SK-N-MC (cell line): ENCODE measurements around the gene UBE2E2.
A peak's percentile ranks its signal among the peaks of the same experiment; 100 is the strongest.

ENCODE experiments used
- DNase-seq: peaks from one replicate; pipeline ENCODE4 v3.0.0-alpha.2; 2011; ENCODE audit warnings: low read depth, low spot score
- H3K27ac ChIP-seq: fragments of 200-600 bp; sonication (generic); 2 replicates; pipeline ENCODE4 v1.5.1; 2016; ENCODE audit warnings: mixed run types
- H3K36me3 ChIP-seq: fragments of 200-600 bp; sonication (generic); 2 replicates; pipeline ENCODE4 v1.6.1; 2017; ENCODE audit warnings: antibody characterized with exemption, low read length, mixed read lengths; ENCODE audit not compliant: insufficient read depth
- H3K4me3 ChIP-seq: fragments of 200-600 bp; sonication (generic); 2 replicates; pipeline ENCODE4 v1.5.1; 2016
- H3K9ac ChIP-seq: fragments of 200-600 bp; sonication (generic); 2 replicates; pipeline ENCODE4 v1.8.0; 2017; ENCODE audit warnings: mixed run types, mixed read lengths; ENCODE audit not compliant: insufficient read length
- H3K9me3 ChIP-seq: fragments of 200-600 bp; sonication (generic); 2 replicates; pipeline ENCODE4 v1.6.1; 2017; ENCODE audit warnings: low read depth, mild to moderate bottlenecking, antibody characterized with exemption, low read length, moderate library complexity, mixed read lengths
- EZH2 ChIP-seq: fragments of 200-600 bp; sonication (generic); IDR thresholded peaks from one replicate; pipeline ENCODE4 v1.6.1; 2017; ENCODE audit warnings: antibody characterized with exemption
- FOXP2 ChIP-seq: optimal IDR thresholded peaks from 2 replicates; pipeline ENCODE3; 2011; ENCODE audit warnings: mild to moderate bottlenecking, moderate library complexity; ENCODE audit not compliant: insufficient read depth; ENCODE audit errors: extremely low read length, control extremely low read depth
- POLR2AphosphoS5 ChIP-seq: IDR thresholded peaks from 2 replicates; pipeline ENCODE4 v1.6.1; 2012; ENCODE audit warnings: mild to moderate bottlenecking, low read depth, low read length, borderline replicate concordance

Gene UBE2E2

GRCh38 chr3:23588547-23588946, 385.4 kb downstream of the UBE2E2 start:
- H3K4me3 ChIP-seq = no peak overlapping the region
- H3K36me3 ChIP-seq = no peaks in the 10 kb centered on the region
- H3K9me3 ChIP-seq = no peaks in the 10 kb centered on the region
- TF ChIP-seq EZH2 (no peak), FOXP2 (no peak), POLR2AphosphoS5 (no peak)
- DNase-seq = no peak
- H3K27ac ChIP-seq = no peak overlapping the region
- H3K9ac ChIP-seq = no peak overlapping the region

- Histone ChIP-seq H3K9ac (no peak overlapping the region), H3K9me3 (no peaks in the 10 kb centered on the region), H3K36me3 (no peaks in the 10 kb centered on the region), H3K4me3 (no peak overlapping the region), H3K27ac (no peak overlapping the region)
- no peak for DNase-seq
- TF ChIP-seq EZH2 (no peak), POLR2AphosphoS5 (no peak), FOXP2 (no peak)
Observed at GRCh38 chr3:23589602-23590001, 386.5 kb downstream of the UBE2E2 start.

GRCh38 chr3:23590424-23591273, 387.5 kb downstream of the UBE2E2 start:
- no peak for DNase-seq
- H3K4me3 ChIP-seq = peak overlapping the region; percentile 38; the same call in 1 of the 2 replicates
- no peaks in the 10 kb centered on the region for H3K9me3 ChIP-seq
- no peak for TF ChIP-seq FOXP2
- TF ChIP-seq EZH2 = no peak
- no peak; the same call in 1 of the 2 replicates for TF ChIP-seq POLR2AphosphoS5
- H3K27ac ChIP-seq = peak overlapping the region; percentile 13; the same call in 1 of the 2 replicates
- no peak overlapping the region for H3K9ac ChIP-seq
- no peaks in the 10 kb centered on the region for H3K36me3 ChIP-seq

- TF ChIP-seq FOXP2 = no peak
- no peak for TF ChIP-seq EZH2
- no peak for TF ChIP-seq POLR2AphosphoS5
- DNase-seq = no peak
- Histone ChIP-seq H3K27ac (no peak overlapping the region), H3K4me3 (peak overlapping the region; percentile 38; the same call in 1 of the 2 replicates), H3K9ac (no peak overlapping the region), H3K36me3 (no peaks in the 10 kb centered on the region), H3K9me3 (no peaks in the 10 kb centered on the region)
Observed at GRCh38 chr3:23591374-23591773, 388.2 kb downstream of the UBE2E2 start.

GRCh38 chr3:23592961-23593931, 390.1 kb downstream of the UBE2E2 start:
- Histone ChIP-seq H3K9ac (no peak overlapping the region), H3K4me3 (no peak overlapping the region), H3K27ac (no peak overlapping the region), H3K36me3 (no peaks in the 10 kb centered on the region), H3K9me3 (no peaks in the 10 kb centered on the region)
- TF ChIP-seq POLR2AphosphoS5 (no peak), FOXP2 (no peak), EZH2 (no peak)
- DNase-seq = no peak

GRCh38 chr3:23594066-23594465, 390.9 kb downstream of the UBE2E2 start:
- Histone ChIP-seq H3K27ac (no peak overlapping the region), H3K9me3 (no peaks in the 10 kb centered on the region), H3K36me3 (no peaks in the 10 kb centered on the region), H3K4me3 (no peak overlapping the region), H3K9ac (no peak overlapping the region)
- TF ChIP-seq POLR2AphosphoS5 (no peak), EZH2 (no peak), FOXP2 (no peak)
- no peak for DNase-seq

GRCh38 chr3:23594894-23595670, 392.0 kb downstream of the UBE2E2 start:
- Histone ChIP-seq H3K27ac (peak overlapping the region; percentile 64; the same call in 1 of the 2 replicates), H3K36me3 (no peaks in the 10 kb centered on the region), H3K9ac (no peak overlapping the region), H3K9me3 (no peaks in the 10 kb centered on the region), H3K4me3 (peak overlapping the region; percentile 21; the same call in 1 of the 2 replicates)
- TF ChIP-seq EZH2 (no peak), FOXP2 (no peak), POLR2AphosphoS5 (no peak; the same call in 1 of the 2 replicates)
- DNase-seq = peak; percentile 26
